Measurements from ENCODE around the gene SLC7A6.

DNA sequence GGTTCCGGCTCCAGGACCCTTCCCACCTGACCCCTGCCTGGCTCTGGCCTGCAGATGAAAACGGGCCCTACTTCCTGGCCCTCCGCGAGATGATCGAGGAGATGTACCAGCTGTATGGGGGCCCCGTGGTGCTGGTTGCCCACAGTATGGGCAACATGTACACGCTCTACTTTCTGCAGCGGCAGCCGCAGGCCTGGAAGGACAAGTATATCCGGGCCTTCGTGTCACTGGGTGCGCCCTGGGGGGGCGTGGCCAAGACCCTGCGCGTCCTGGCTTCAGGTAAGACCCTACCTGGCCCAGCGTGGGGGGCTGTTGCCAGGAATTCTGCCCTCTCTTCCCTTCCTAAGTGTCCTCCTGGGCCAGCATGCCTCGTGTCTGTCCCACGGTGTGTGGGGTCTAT is 8.6 kb upstream of the SLC7A6 start:
- TF ChIP-seq ZNF10 (CRISPR knock-in tag; IDR thresholded peaks at IDR 0.05; ENCODE audit: borderline replicate concordance, low read depth) (no peak), POLR2A (IDR thresholded peaks at IDR 0.05; ENCODE audit: insufficient read depth in 1 of 2, low read depth in 2 of 2, low read length in 2 of 2) (no peak), KLF9 (CRISPR knock-in tag; IDR thresholded peaks at IDR 0.05; ENCODE audit: low read depth) (no peak), ZNF350 (CRISPR knock-in tag; IDR thresholded peaks at IDR 0.05; ENCODE audit: borderline replicate concordance, low read depth) (no peak), EP300 (IDR thresholded peaks at IDR 0.05; ENCODE audit: low read depth in 2 of 2, low read length in 2 of 2) (no peak), EP300 (CRISPR knock-in tag; IDR thresholded peaks at IDR 0.05; ENCODE audit: borderline replicate concordance) (no peak), MAZ (IDR thresholded peaks at IDR 0.05; ENCODE audit: borderline replicate concordance, low read depth, low read length) (no peak), MAZ (CRISPR knock-in tag; IDR thresholded peaks at IDR 0.05; ENCODE audit: low read depth) (no peak), ZNF296 (CRISPR knock-in tag; conservative IDR thresholded peaks at IDR 0.05) (no peak)
- TF ChIP-seq, protein P1, sequence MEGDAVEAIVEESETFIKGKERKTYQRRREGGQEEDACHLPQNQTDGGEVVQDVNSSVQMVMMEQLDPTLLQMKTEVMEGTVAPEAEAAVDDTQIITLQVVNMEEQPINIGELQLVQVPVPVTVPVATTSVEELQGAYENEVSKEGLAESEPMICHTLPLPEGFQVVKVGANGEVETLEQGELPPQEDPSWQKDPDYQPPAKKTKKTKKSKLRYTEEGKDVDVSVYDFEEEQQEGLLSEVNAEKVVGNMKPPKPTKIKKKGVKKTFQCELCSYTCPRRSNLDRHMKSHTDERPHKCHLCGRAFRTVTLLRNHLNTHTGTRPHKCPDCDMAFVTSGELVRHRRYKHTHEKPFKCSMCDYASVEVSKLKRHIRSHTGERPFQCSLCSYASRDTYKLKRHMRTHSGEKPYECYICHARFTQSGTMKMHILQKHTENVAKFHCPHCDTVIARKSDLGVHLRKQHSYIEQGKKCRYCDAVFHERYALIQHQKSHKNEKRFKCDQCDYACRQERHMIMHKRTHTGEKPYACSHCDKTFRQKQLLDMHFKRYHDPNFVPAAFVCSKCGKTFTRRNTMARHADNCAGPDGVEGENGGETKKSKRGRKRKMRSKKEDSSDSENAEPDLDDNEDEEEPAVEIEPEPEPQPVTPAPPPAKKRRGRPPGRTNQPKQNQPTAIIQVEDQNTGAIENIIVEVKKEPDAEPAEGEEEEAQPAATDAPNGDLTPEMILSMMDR (CRISPR knock-in tag; IDR thresholded peaks at IDR 0.05): no peak
